GM11168 (cell line): ENCODE data around the gene RNF114.
"Not testable (repeated sequence)": the region's sequence is repeated elsewhere in the genome, so short reads cannot be mapped to it uniquely, and the experiment has no call there.

Experiments
- in situ Hi-C: fragments of 300-500 bp; cut with MboI; formaldehyde crosslinking; loops from one replicate; pipeline ENCODE4 v1.12.0; 2022; ENCODE audit warnings: low sequenced_read_pairs; ENCODE audit not compliant: unreplicated experiment

The RNF114 gene

GRCh38 chr20:49936153-49937026, at the start of gene RNF114:
TSS of gene RNF114 (plus strand) at chr20:49936397. CDS start at chr20:49936413, 16 bp downstream.
- in situ Hi-C loops = no loop called here

GRCh38 chr20:49886571-49887213, 49.5 kb upstream of the RNF114 start:
- in situ Hi-C loops = no loop called here

GRCh38 chr20:49887251-49888211, 48.7 kb upstream of the RNF114 start:
- in situ Hi-C loops = no loop called here

- in situ Hi-C loops = no loop called here
Observed at GRCh38 chr20:49888212-49889000, 47.8 kb upstream of the RNF114 start.

GRCh38 chr20:49889001-49889934, 46.9 kb upstream of the RNF114 start:
- in situ Hi-C loops = no loop called here

- in situ Hi-C loops = no loop called here
Observed at GRCh38 chr20:49889935-49890333, 46.3 kb upstream of the RNF114 start.

- in situ Hi-C loops = no loop called here
Observed at GRCh38 chr20:49890471-49891361, 45.5 kb upstream of the RNF114 start.

- in situ Hi-C loops = no loop called here
Observed at GRCh38 chr20:49891476-49892110, 44.6 kb upstream of the RNF114 start.

- in situ Hi-C loops = no loop called here
Observed at GRCh38 chr20:49892260-49892659, 43.9 kb upstream of the RNF114 start.

GRCh38 chr20:49892817-49893216, 43.4 kb upstream of the RNF114 start:
- in situ Hi-C loops = no loop called here

- in situ Hi-C loops = no loop called here
Observed at GRCh38 chr20:49893242-49894072, 42.7 kb upstream of the RNF114 start.

- in situ Hi-C loops = no loop called here
Observed at GRCh38 chr20:49894073-49894470, 42.1 kb upstream of the RNF114 start.

- in situ Hi-C loops = not testable (repeated sequence)
Observed at GRCh38 chr20:49895474-49896093, 40.6 kb upstream of the RNF114 start.

GRCh38 chr20:49896204-49896603, 40.0 kb upstream of the RNF114 start:
- in situ Hi-C loops = no loop called here

- in situ Hi-C loops = no loop called here
Observed at GRCh38 chr20:49899541-49900383, 36.4 kb upstream of the RNF114 start.
